ENCODE measurements around the gene SYNDIG1. TPM values are rescaled to one million over a fixed set of nuclear protein-coding genes. Genes with fewer than 3 reads are reported as not detected.

The SYNDIG1 gene
- polyA plus RNA-seq, 2 of the 4 experiments (the other 2 are of a cell fraction) = 0.96 to 2.6 TPM

GRCh38 chr20:24696396-24696795 is 227.0 kb downstream of the SYNDIG1 start (continued):
- TF ChIP-seq NR3C1 (IDR thresholded peaks at IDR 0.05) (no peak), CBX2 (IDR thresholded peaks at IDR 0.05; ENCODE audit: borderline replicate concordance, low read depth) (no peak)

GRCh38 chr20:24697411-24697810 is 228.0 kb downstream of the SYNDIG1 start:
- ATAC-seq (no peak), FAIRE-seq (no peak), DNase-seq (ENCODE audit: low read depth in 1 of 2, low spot score in 1 of 2) (no peak)
- WGBS (ENCODE audit: missing lambda C conversion rate) = 63% methylated on average over 6 of the region's 6 CpGs
- no peaks in the 10 kb centered on the region for H3K9me3 ChIP-seq
- H3K4me1 ChIP-seq = no peaks in the 10 kb centered on the region
- no peak for TF ChIP-seq CHD4 (IDR thresholded peaks at IDR 0.05; ENCODE audit: borderline replicate concordance)
- TF ChIP-seq HMGXB4 (CRISPR knock-in tag; IDR thresholded peaks at IDR 0.05; ENCODE audit: borderline replicate concordance) = no peak
- no peak overlapping the region for H3K4me2 ChIP-seq
- CTCF ChIA-PET = interaction anchor here (0.7 to 1.7 kb wide), 2 partner anchors 12 to 44 kb away, joined by 3 to 5 read pairs; no protein-coding TSS in a partner anchor
- no peak overlapping the region for H3K27ac ChIP-seq
- no peak overlapping the region for H3K4me3 ChIP-seq
- POLR2A ChIA-PET = no interaction called here

GRCh38 chr20:24698189-24698588 is 228.8 kb downstream of the SYNDIG1 start:
- ATAC-seq = no peak
- ChIA-PET POLR2A (no interaction called here), CTCF (no interaction called here)
- no peak for FAIRE-seq
- Histone ChIP-seq H3K4me3 (no peak overlapping the region), H3K9me3 (no peaks in the 10 kb centered on the region), H3K4me2 (no peak overlapping the region), H3K27ac (no peak overlapping the region), H3K4me1 (no peaks in the 10 kb centered on the region)
- DNase-seq (ENCODE audit: low read depth in 1 of 2, low spot score in 1 of 2) = no peak
- WGBS (ENCODE audit: missing lambda C conversion rate) = 61% methylated on average over 6 of the region's 6 CpGs
- no peak for TF ChIP-seq MAFK (IDR thresholded peaks at IDR 0.05; ENCODE audit: partially characterized antibody)
- no peak for TF ChIP-seq BHLHE40 (IDR thresholded peaks at IDR 0.05; ENCODE audit: low read depth, low read length)
- TF ChIP-seq CBX2 (IDR thresholded peaks at IDR 0.05; ENCODE audit: borderline replicate concordance, low read depth) = no peak
- TF ChIP-seq NR3C1 (IDR thresholded peaks at IDR 0.05) = no peak
- TF ChIP-seq BCL3 (IDR thresholded peaks at IDR 0.05) = no peak
- TF ChIP-seq MAX (IDR thresholded peaks at IDR 0.05) = no peak
- TF ChIP-seq NFE2L2 (conservative IDR thresholded peaks at IDR 0.05; ENCODE audit: low read length) = no peak
- TF ChIP-seq JUNB (IDR thresholded peaks at IDR 0.05) = no peak
- no peak for TF ChIP-seq RARB (CRISPR knock-in tag; IDR thresholded peaks at IDR 0.05)
- TF ChIP-seq CEBPB (IDR thresholded peaks at IDR 0.05) = no peak
- no peak for TF ChIP-seq PBX3 (IDR thresholded peaks at IDR 0.05)
- no peak for TF ChIP-seq USF2 (IDR thresholded peaks at IDR 0.05)
- no peak for TF ChIP-seq HOXA7 (CRISPR knock-in tag; IDR thresholded peaks at IDR 0.05)
- no peak for TF ChIP-seq FOSB (CRISPR knock-in tag; IDR thresholded peaks at IDR 0.05)
- no peak for TF ChIP-seq EHMT2 (IDR thresholded peaks at IDR 0.05; ENCODE audit: low read depth)
- no peak for TF ChIP-seq CBX8 (IDR thresholded peaks at IDR 0.05)
- no peak for TF ChIP-seq GATA3 (IDR thresholded peaks at IDR 0.05; ENCODE audit: borderline replicate concordance)
- TF ChIP-seq POLR2A (IDR thresholded peaks at IDR 0.05; ENCODE audit: low read length) = no peak
- TF ChIP-seq ZFP36 (IDR thresholded peaks at IDR 0.05; ENCODE audit: borderline replicate concordance, partially characterized antibody) = no peak
